Retinal pigment epithelial cell (primary cell): ENCODE measurements around the gene VEZF1.
A peak's percentile ranks its signal among the peaks of the same experiment; 100 is the strongest.

Experiments used
- DNase-seq: peaks from one replicate; pipeline ENCODE4 v3.0.0-alpha.2; 2010; ENCODE audit warnings: low read depth
- H3K4me3 ChIP-seq: 2 replicates; pipeline ENCODE4 v1.5.1; 2011; ENCODE audit warnings: mild to moderate bottlenecking, low read length, control low read depth, moderate library complexity
- CTCF ChIP-seq: conservative IDR thresholded peaks from 2 replicates; pipeline ENCODE4 v1.5.1; 2011; ENCODE audit warnings: low read depth, low read length, control low read depth, inconsistent platforms

The VEZF1 gene

GRCh38 chr17:57999010-57999495 lies 11.0 kb upstream of the VEZF1 start:
- no peak for TF ChIP-seq CTCF
- DNase-seq: no peak
- no peak overlapping the region for H3K4me3 ChIP-seq

DNA sequence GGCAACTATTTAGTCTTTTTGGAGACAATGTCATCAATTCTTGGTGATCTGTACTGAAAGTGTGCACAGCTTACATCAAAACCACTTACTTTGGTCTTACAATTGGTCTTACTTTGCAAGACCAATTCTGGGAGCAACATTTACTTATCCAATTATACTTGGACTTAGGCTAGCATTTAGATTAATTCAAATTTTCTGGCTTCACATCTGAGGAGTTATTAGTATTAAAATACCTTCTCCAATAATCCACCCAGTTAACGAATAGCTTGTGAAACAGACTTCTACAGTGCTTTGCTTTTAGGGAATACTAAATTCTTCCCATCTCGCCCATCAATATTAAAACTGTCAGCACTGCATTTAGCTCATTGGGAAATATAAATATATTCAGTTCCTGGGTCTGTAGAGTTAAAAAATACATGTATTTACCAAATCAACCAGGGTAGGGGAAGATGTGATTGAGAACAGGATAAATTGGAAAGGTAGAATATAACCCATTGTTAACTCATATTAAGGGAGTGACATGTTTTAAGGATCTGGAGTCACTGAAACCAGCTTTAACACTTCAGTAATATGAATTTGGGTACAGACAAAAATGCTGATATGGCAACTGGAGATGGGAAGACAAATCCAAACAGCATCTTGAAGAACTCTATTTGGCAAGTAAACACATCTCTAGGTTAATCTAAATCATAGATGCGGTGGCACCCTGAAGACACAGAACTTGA lies 9.2 kb upstream of the VEZF1 start:
- TF ChIP-seq CTCF: no peak
- no peak for DNase-seq
- no peak overlapping the region for H3K4me3 ChIP-seq

DNA sequence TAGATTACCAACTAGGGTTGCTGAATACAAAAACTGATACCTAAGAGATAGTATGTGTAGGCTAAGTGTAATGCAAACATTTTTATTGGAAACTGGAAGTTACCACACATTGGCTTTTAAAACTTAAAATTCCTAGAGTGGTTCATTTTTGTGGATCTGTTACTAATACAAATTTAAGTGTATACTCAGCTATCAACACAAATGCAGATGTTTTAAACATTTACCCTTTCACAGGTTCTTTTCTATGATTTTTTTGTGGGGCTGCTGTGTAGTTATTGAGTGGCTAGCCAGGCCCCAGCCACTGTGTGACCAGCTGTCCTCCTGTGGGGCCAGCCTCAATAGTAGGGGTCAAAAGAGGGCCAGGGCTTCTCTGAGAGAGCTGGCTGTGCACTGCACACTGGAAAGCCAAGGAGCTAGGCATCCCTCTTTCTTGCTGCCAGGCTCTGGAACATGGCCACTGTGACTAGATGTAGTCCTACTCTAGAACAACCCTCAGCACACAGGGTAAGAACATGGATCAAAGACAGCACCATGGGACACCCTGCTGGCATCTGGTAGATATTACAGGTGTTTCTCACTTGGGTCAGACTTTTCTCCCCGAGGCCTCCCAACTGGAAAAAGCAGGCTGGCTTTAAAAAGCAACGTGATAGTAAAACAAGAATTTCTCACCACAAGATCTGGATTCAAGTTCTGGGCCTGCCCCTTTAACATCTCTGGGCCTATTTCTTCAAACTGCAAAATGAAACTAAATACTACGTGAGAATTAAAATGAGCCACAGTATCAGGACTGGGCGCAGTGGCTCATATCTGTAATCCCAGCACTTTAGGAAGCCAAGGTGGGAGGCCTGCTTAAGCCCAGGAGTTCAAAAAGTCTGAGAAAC lies 7.3 kb upstream of the VEZF1 start:
- DNase-seq: peak; percentile 54
- TF ChIP-seq CTCF: peak; percentile 71
- no peak overlapping the region for H3K4me3 ChIP-seq

DNA sequence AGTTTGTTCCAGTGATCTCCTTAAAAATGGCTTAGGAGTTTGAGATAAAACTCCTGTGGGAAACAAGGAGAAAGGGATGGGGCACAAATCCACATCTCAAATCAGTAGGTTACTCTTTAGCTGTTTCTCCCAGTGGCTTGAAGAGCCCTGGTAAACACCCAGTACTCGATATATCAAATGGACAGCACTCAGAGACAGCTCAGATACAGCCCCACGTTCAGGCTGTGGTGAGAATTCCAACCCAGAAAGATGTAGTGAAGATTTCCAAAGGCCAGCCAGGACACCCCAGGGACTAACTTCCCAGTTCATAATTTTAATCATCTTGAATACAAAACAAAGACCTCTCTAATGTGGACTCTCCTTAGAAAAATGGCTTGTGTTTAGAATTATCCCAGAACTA lies 6.4 kb upstream of the VEZF1 start:
- no peak overlapping the region for H3K4me3 ChIP-seq
- DNase-seq: no peak
- no peak for TF ChIP-seq CTCF

- no peak overlapping the region for H3K4me3 ChIP-seq
- TF ChIP-seq CTCF: no peak
- DNase-seq: no peak
These were observed 5.7 kb upstream of the VEZF1 start for GRCh38 chr17:57993471-57994365.

DNA sequence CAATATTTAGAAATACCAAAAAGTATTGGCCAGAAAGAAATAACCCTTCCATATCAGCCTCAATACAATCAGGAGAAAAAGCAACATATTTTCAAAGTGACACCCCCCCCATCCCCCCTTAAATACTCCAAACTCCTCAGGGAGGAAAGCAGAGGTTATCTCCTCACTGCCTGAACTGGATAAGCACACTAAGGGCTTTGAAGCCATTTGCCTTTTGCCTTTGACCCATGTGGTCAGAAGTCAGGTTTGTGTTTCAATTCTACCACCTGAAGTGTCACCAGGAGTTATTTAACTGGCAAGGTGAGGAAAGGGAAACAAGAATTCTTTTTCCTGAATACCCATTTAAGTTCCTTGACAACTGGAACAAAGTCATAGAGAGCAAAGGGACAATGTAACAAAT lies 3.5 kb upstream of the VEZF1 start:
- TF ChIP-seq CTCF: no peak

More for the DNA sequence above, 3.5 kb upstream of the VEZF1 start:
- DNase-seq: no peak
- H3K4me3 ChIP-seq: no peak overlapping the region
